ENCODE measurements around the gene MRPS24.

DNA sequence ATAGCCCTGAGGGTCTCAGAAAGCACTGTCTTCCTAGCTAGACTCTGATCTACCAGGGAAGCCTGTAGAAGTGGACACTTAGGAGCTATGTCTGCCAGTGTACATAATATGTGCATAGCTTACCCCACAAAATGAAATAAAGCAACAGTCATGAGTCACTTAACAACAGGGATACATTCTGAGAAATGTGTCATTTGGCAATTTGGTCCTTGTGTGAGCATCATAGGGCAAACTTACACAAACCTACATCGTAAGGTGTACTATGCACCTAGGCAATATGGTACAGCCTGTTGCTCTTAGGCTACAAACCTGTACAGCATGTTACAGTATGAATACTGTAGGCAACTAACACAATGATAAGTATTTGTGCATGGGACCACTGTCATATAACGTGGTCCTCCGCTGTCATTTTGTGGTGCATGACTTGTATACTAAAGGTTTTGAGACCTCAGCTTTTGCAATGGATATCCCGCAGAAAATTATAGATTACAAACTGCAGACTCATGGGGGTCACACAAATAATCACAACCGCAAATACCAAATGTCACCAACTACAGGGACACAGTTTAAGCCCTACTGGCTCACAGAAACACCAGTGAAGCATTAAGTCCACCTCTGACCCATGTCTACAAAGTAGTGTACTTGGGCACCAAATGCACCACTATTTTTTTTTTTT is 35.4 kb upstream of the MRPS24 start:
- TF ChIP-seq GATA2 (IDR thresholded peaks at IDR 0.05; ENCODE audit: low read depth, low read length) (no peak), GATA3 (IDR thresholded peaks at IDR 0.05; ENCODE audit: low read depth, low read length) (no peak)
